DMS153 (cell line): ENCODE data around the gene COBL.

Experiments used
- DNase-seq: peaks from one replicate; lab custom pipeline; 2025; lab: John Stamatoyannopoulos, UW

The COBL gene

GRCh38 chr7:51077987-51078370 is 238.6 kb downstream of the COBL start:
- no peak for DNase-seq

DNA sequence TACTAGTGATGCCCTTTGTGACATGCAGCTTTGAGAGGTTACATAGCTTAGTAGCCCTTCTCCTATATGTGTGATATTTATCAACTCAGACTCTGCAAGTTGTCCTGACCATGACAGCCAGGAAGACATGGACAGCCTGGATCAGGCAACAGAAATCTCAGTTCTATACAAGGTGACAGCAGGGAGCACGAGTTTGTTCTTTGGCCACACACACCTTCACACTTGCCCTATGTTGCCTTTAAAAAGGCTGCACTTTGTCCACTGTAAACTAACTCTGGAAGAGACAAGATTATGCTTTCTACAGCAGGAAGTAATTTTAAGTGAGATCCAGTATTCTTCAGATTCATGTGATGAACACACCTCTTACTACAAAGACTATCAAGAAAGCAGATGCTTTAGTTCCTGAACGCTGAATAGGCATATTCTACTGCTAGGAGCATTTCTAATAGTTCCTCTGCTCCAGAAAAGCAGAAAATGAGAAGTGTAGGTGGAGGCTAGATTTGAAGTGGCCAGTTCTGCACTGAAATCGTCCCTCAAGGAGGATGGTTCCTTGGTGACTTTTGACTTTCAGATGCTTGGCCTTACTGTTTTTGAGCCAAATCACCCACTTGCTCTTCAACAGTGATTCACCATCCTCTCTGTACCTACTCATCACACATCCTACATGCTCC is 239.2 kb downstream of the COBL start:
- DNase-seq: no peak

- DNase-seq: peak; percentile 45
These were observed 240.7 kb downstream of the COBL start for GRCh38 chr7:51075681-51076580.

GRCh38 chr7:51073171-51073570 is 243.4 kb downstream of the COBL start:
- DNase-seq: no peak

DNA sequence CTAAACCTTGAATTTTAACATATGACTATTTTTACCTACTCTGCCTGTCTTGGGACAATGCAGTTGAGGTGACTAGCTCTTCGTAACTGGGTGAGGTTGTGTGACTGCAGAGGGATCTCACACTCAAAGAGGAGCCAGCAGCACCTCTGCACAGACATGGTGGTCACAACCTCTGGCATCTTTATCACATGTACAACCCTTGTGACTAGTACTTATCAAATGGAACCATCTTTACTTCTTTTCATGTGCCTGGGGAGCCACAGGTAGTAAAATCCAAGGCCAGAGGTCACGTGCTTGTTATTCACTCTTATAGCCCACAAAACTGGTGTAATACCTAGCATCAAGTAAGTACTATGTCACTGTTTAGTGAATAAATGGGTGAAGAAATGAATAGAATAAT is 244.3 kb downstream of the COBL start:
- DNase-seq: no peak

GRCh38 chr7:51071427-51071826 is 245.2 kb downstream of the COBL start:
- no peak for DNase-seq

- DNase-seq: no peak
These were observed 246.5 kb downstream of the COBL start for GRCh38 chr7:51070151-51070550.

- DNase-seq: peak; percentile 44
These were observed 247.1 kb downstream of the COBL start for GRCh38 chr7:51069411-51070083.

DNA sequence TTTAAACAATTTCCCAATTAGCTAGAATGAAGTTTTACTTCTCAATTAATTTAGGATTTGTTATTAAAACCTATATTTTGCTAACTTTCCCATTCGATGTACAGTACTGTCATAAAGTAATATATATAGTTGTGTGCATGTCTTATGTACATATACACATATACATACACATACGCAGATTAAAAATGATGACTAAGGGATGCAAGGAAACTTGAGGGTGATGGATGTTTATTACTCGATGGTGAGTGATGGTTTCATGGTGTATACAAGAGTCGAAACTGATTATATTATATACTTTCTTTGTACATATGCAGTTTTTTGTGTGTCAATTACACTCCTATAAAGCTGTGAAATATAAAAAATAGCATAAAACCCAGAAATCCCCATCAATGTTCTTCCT is 248.2 kb downstream of the COBL start:
- DNase-seq: no peak

- peak; percentile 29 for DNase-seq
These were observed 248.9 kb downstream of the COBL start for GRCh38 chr7:51067757-51068156.

- no peak for DNase-seq
These were observed 249.4 kb downstream of the COBL start for GRCh38 chr7:51067258-51067657.

- DNase-seq: no peak
These were observed 250.2 kb downstream of the COBL start for GRCh38 chr7:51066405-51066882.

GRCh38 chr7:51065766-51066165 is 250.8 kb downstream of the COBL start:
- no peak for DNase-seq

GRCh38 chr7:51064688-51065087 is 251.9 kb downstream of the COBL start:
- no peak for DNase-seq

DNA sequence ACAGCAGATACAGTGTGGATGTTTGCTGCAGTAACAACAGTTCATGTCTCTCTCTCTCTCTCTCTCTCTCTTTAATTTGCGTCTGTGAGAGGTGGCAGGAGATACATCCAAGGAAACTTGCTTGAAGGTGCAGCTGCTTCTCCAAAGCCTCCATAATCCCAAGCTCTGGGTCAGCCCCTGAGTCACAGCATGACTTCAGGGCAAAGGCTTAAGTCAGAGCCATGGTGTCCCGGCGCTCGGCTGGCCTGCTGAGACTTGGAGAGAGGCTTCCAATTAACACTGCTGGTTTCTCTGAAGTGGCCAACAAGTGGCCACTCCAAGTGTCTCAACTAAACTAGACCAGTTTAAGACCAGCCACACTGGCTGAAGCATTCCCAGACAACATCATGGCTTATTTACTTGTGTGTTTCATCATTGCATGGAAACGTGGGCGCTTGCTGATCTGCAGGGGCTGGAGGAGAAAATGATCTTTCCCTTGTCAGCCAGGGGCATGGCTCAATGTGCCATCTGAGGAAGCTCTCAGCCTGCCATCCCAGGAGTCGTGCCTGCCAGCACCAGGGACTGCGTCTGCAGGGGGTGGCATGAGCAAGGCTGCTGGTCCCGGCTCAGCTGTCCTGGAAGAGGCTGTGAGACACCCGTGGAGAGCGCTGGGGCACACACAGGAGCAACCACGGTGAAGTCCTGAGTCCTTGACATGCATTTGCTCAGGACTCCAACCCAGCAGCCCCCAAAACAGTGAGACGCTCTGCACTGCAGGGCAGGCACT is 254.2 kb downstream of the COBL start:
- no peak for DNase-seq

- DNase-seq: no peak
These were observed 256.1 kb downstream of the COBL start for GRCh38 chr7:51060536-51060935.

- DNase-seq: no peak
These were observed 257.0 kb downstream of the COBL start for GRCh38 chr7:51059504-51060142.

DNA sequence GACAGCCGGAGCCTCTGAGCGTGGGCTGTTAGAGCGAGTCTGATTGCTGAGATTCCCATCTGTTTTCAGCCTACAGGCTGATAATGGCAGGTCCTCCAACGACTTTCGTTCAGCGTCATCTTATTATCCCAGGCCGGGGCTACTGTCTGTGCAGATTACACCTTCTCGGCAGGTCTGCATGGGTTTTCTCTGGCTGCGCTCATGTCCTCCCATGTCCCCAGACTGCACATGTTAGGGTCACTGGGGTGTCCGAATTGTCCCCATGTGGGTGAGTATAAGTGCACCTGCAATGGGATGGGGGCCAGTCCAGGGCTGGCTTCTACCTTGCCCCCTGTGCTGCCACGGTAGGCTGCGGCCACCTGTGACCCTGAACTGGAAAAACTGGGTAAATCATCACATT is 257.8 kb downstream of the COBL start:
- no peak for DNase-seq

DNA sequence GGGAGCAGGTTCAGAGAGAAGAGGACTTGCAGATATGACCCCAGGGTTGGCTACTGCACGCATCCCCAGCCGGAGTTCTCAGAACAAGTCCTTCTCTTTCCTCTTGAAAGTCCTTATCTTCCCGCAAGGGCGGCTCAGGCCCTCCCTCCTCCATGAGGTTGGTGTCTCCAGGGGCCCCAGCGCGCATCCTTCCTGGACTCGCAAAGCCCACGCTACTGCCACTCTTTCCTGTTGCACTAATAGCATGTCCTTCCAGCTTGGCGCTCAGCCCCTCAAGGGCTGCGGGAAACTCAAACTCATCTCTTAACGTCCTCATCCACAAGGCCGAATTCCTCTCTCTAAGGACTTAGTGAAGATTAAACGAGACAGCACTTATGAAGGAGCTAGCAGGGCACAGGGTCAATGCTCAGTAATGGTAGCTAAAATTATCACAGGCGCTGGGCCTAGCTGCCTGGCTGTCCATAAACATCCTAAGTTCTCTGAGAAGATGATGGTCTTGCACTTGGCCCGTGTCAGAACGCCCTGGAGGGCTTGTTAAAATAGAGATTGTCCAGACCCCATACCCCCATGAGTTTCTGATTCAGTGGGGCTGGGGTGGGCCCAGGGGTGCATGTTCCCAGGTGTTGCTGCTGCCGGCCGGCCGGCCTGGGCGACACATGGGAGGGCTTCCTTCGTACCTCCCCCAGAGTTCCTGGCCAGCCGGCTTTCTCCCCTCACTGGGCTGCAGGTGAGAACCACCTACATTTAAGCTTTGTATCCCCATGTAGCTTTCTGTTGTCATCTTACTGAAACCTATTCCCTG is 261.4 kb downstream of the COBL start:
- no peak for DNase-seq

- no peak for DNase-seq
These were observed 262.4 kb downstream of the COBL start for GRCh38 chr7:51054231-51054630.
